A549 (cell line): ENCODE measurements around the gene CPN1.

Experiments
- CEBPB ChIP-seq, 2 experiments: fragments of >200 bp in 1 of 2; sonication (Bioruptor Twin) in 1 of 2; formaldehyde crosslinking in 1 of 2; IDR thresholded peaks; 2 replicates each; pipeline ENCODE4 v1.6.1; 2012 to 2016
- PHF8 ChIP-seq: fragments of 200-600 bp; sonication (generic); IDR thresholded peaks from 2 replicates; pipeline ENCODE4 v1.6.1; 2016; ENCODE audit warnings: low read depth, mild to moderate bottlenecking, antibody characterized with exemption, moderate library complexity, borderline replicate concordance
- REST ChIP-seq: fragments of 200-600 bp; sonication (generic); IDR thresholded peaks from 2 replicates; pipeline ENCODE4 v1.6.1; 2016; ENCODE audit warnings: antibody characterized with exemption, mild to moderate bottlenecking, moderate library complexity
- TP53 ChIP-seq: fragments of 250-450 bp; sonication (Bioruptor Pico); IDR thresholded peaks from 2 replicates; pipeline ENCODE4 v1.5.0; 2021; ENCODE audit warnings: mild to moderate bottlenecking, moderate library complexity

- no peak for TF ChIP-seq CEBPB (IDR thresholded peaks at IDR 0.05)
- no peak for TF ChIP-seq PHF8
- no peak for TF ChIP-seq TP53 (CRISPR knock-in tag)
- no peak for TF ChIP-seq REST
Observed at GRCh38 chr10:100129424-100129823, 47.8 kb upstream of the CPN1 start.
